Esophagus (tissue), 2 donors: ENCODE measurements around the gene SPATC1L. TPM values are rescaled to one million over a fixed set of nuclear protein-coding genes. Genes with fewer than 3 reads are reported as not detected.
"Not testable (repeated sequence)": the region's sequence is repeated elsewhere in the genome, so short reads cannot be mapped to it uniquely, and the experiment has no call there.

ENCODE experiments used
- H3K27ac ChIP-seq, 2 donors: one replicate each; pipeline ENCODE4 v1.5.1; 2013; ENCODE audit warnings: low read depth in 2 of 2, mild to moderate bottlenecking in 2 of 2, inconsistent platforms in 1 of 2, low read length in 1 of 2, moderate library complexity in 1 of 2
- H3K27me3 ChIP-seq, 2 donors: one replicate each; pipeline ENCODE4 v1.6.1; 2013; ENCODE audit warnings: low read length in 2 of 2, control low read depth in 1 of 2, mild to moderate bottlenecking in 1 of 2; ENCODE audit not compliant: insufficient read depth in 2 of 2, control insufficient read depth in 1 of 2
- H3K36me3 ChIP-seq, 2 donors: one replicate each; pipeline ENCODE4 v1.6.1; 2013; ENCODE audit warnings: low read length in 1 of 2; ENCODE audit not compliant: control insufficient read depth in 2 of 2, insufficient read depth in 2 of 2
- H3K4me1 ChIP-seq, 2 donors: one replicate each; pipeline ENCODE4 v1.6.1; 2013; ENCODE audit warnings: low read length in 1 of 2; ENCODE audit not compliant: control insufficient read depth in 2 of 2, insufficient read depth in 2 of 2
- H3K4me3 ChIP-seq, 2 donors: one replicate each; pipeline ENCODE4 v1.5.1; 2013; ENCODE audit warnings: low read length in 2 of 2, mild to moderate bottlenecking in 2 of 2, low read depth in 1 of 2, moderate library complexity in 1 of 2
- H3K9me3 ChIP-seq, 2 donors: one replicate each; pipeline ENCODE4 v1.6.1; 2013; ENCODE audit warnings: mild to moderate bottlenecking in 2 of 2, low read depth in 1 of 2, low read length in 1 of 2, moderate library complexity in 1 of 2; ENCODE audit not compliant: control insufficient read depth in 2 of 2, insufficient read depth in 1 of 2
- WGBS, 2 donors: extraction: QIAGEN DNeasy Blood & Tissue Kit; methylation state at CpG; one replicate each; pipeline ENCODE4 v1.1.7; 2013; 5-methylcytosine and 5-hydroxymethylcytosine counted together
- polyA plus RNA-seq, 2 donors: library from polyadenylated mRNA; stranded (reverse); fragments of 200-250 nt; gene quantifications; one replicate each; pipeline ENCODE4 v1.2.3, GENCODE V29; 2013
- donor health status: healthy with polysubstance abuse.
- donor health status: Bipolar disorder and iron deficiency.

The SPATC1L gene
- polyA plus RNA-seq, 2 donors = 5.2 to 9.3 TPM

DNA sequence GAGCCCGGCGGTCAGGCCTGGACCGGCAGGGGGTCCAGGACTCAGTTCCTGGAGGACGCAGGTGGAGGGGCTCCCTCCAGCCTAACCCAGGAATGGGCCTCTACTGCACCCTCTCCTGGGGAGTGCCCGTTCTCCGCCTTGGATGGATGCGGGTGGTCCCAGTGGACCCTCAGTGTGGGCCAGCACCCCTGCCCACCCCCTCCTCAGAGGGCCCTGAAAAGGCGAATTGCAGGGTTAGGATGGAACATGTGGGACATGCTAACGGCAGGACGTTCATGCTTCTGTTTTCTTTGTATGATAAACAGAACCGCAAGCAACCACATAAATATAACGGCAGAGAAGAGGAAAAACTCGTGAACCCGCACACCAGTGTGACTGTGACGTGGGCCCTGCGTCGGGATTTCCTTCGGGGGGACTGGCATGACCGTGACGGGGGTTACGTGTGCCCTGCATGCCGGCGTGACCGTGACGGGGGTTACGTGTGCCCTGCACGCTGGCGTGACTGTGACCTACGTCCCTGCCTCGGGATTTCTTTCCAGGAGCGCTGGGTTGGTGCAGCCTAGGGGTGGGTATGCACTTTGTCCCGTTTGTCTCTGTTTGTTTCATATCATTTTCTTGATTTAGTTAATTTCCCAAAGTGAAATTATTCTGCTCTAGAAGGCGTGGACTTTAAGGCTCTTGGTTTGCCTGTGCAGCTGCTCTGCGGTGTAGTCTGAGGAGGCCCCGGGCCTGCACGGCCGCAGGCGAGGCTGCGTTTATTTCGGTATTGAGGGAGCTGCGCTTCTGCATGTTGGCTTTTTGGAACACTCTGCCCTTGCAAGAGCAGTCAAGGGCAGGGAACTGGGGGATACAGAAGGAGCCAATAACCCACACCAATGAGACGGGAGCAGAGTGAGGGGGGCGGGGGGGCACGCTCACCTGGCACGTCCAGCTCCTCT is 32.0 kb downstream of the SPATC1L start:
- H3K36me3 ChIP-seq = no peaks in the 10 kb centered on the region
- H3K27me3 ChIP-seq = no peaks in the 10 kb centered on the region
- peaks cover 0 to 4% of the 10 kb centered on the region in 2 donors for H3K4me1 ChIP-seq
- H3K4me3 ChIP-seq = no peak overlapping the region
- WGBS, 2 donors = 79 to 85% methylated on average over 41 to 45 of the region's 45 CpGs
- no peak overlapping the region for H3K27ac ChIP-seq
- H3K9me3 ChIP-seq = no peaks in the 10 kb centered on the region

- Histone ChIP-seq H3K4me1 (peaks cover 0 to 4% of the 10 kb centered on the region in 2 donors), H3K9me3 (no peaks in the 10 kb centered on the region), H3K4me3 (no peak overlapping the region), H3K36me3 (no peaks in the 10 kb centered on the region), H3K27ac (no peak overlapping the region), H3K27me3 (no peaks in the 10 kb centered on the region)
- 84 to 86% methylated on average over 47 of the region's 47 CpGs for WGBS, 2 donors
Observed at GRCh38 chr21:46151261-46151988, 32.8 kb downstream of the SPATC1L start.

DNA sequence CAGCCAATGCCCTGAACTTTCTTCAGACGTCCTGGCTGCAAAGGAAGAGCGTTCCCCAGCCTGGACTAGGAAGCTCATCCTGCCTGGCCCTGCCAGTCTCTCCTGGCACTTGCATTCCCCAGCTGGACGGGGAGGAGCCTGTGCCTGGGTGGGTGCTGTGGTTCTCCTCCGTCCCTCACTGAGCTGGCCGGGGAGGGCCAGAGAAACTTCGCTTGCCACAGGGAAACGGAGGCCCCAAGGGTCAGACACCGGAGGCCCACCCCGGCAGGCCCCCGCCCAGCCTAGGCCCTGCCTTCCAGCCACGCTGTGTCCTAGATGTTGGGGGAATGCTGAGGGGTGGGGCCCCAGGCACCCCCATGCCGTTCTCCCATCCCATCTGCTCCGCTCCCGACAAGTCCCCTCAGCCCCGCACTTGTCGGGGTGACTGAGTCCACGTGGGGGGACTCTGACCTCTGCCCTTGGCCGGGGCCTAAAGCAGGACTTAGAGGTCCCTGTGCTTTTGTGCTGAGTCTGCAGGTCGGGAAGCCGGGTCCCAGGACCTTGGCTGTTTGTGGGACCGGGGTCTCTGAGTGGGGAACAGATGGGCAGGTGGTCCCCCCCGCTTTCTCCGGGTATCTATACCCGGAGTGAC is 33.7 kb downstream of the SPATC1L start:
- H3K4me3 ChIP-seq = no peak overlapping the region
- 80 to 85% methylated on average over 24 of the region's 24 CpGs for WGBS, 2 donors
- no peaks in the 10 kb centered on the region for H3K36me3 ChIP-seq
- no peak overlapping the region for H3K27ac ChIP-seq
- H3K4me1 ChIP-seq = peaks cover 0 to 4% of the 10 kb centered on the region in 2 donors
- H3K9me3 ChIP-seq = no peaks in the 10 kb centered on the region
- no peaks in the 10 kb centered on the region for H3K27me3 ChIP-seq

- Histone ChIP-seq H3K27ac (no peak overlapping the region), H3K4me1 (peaks cover 0 to 4% of the 10 kb centered on the region in 2 donors), H3K36me3 (no peaks in the 10 kb centered on the region), H3K27me3 (no peaks in the 10 kb centered on the region), H3K9me3 (no peaks in the 10 kb centered on the region), H3K4me3 (no peak overlapping the region)
- WGBS, 2 donors = 70 to 72% methylated on average over 18 to 19 of the region's 19 CpGs
Observed at GRCh38 chr21:46150073-46150472, 34.2 kb downstream of the SPATC1L start.

DNA sequence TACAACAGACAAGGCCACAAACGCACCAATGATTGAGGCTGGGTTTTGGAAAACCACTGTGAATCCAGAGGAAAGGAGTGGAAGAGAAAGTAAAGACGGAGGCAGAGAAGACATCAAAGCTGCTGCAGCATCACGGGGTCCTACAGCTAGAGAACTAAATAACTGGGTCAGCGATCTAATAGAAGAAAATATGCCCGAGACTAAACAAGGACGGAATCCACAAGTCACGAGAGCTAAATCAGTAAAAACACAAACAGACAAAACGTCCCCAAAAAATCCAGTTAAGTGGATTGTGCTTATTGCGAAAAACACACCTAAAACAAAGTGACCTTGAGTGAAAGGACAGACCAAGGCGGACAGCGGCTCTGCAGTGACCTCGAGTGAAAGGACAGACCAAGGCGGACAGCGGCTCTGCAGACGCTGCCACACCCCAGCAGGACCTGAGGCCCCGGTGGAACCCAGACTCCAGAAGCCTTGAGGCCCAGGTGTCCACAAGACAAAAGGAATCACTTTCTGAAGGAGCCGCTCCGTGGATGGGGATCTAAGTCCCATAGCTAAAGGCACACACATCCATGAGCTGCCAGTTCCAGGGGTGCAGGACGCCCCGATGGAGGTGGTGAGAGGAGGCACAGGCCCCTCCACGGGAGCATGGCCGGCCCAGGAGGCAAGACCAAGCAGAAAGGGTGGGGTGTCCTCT is 34.9 kb downstream of the SPATC1L start:
- no peak overlapping the region for H3K27ac ChIP-seq
- no peaks in the 10 kb centered on the region for H3K9me3 ChIP-seq
- H3K4me1 ChIP-seq = peaks cover 0 to 4% of the 10 kb centered on the region in 2 donors
- 83 to 84% methylated on average over 22 of the region's 22 CpGs for WGBS, 2 donors
- H3K4me3 ChIP-seq = no peak overlapping the region
- H3K27me3 ChIP-seq = no peaks in the 10 kb centered on the region
- no peaks in the 10 kb centered on the region for H3K36me3 ChIP-seq

- no peaks in the 10 kb centered on the region for H3K4me1 ChIP-seq
- no peaks in the 10 kb centered on the region for H3K36me3 ChIP-seq
- H3K9me3 ChIP-seq = no peaks in the 10 kb centered on the region
- H3K27me3 ChIP-seq = no peaks in the 10 kb centered on the region
- H3K27ac ChIP-seq = no peak overlapping the region
- no peak overlapping the region for H3K4me3 ChIP-seq
- 68 to 74% methylated on average over 11 of the region's 11 CpGs for WGBS, 2 donors
Observed at GRCh38 chr21:46148106-46148505, 36.2 kb downstream of the SPATC1L start.

GRCh38 chr21:46147429-46147828 is 36.8 kb downstream of the SPATC1L start:
- H3K36me3 ChIP-seq, H3K4me3 ChIP-seq, H3K27ac ChIP-seq, H3K4me1 ChIP-seq, H3K27me3 ChIP-seq, H3K9me3 ChIP-seq: not testable (repeated sequence)
- 68 to 75% methylated on average over 12 of the region's 12 CpGs for WGBS, 2 donors

DNA sequence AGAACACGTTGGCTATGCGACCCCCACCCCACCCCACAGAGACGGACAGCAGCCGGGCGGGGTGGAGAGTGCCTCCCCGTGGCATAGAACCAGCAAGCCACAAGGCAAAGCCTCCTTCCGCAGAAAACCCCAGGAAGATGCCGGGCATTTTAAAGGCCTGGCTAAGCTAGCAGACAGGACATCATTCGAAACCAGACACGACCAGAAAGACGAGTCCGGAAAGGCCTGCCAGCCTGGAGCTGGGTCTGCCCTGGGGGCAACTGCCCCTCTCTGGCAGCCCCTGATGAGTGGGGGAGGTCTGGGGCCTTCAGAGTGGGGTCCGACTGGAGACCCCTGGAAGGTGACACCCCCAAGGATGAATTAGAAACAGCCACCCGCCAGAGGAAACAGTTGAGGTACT is 37.4 kb downstream of the SPATC1L start:
- Histone ChIP-seq H3K27me3 (no peaks in the 10 kb centered on the region), H3K27ac (no peak overlapping the region), H3K4me3 (no peak overlapping the region), H3K4me1 (no peaks in the 10 kb centered on the region), H3K36me3 (no peaks in the 10 kb centered on the region), H3K9me3 (no peaks in the 10 kb centered on the region)
- WGBS, 2 donors = 62 to 63% methylated on average over 14 of the region's 14 CpGs
